ENCODE measurements around the gene SRPX.

Gene SRPX

GRCh38 chrX:38220415-38221390 lies at the start of gene SRPX:
Gene SRPX (minus strand): TSS chrX:38220871. CDS start chrX:38220792, 79 bp downstream.
- no peak for DNase-seq

- no peak for DNase-seq
Observed at GRCh38 chrX:38268011-38268410, 47.3 kb upstream of the SRPX start.

GRCh38 chrX:38262715-38263620 lies 42.3 kb upstream of the SRPX start:
- DNase-seq = no peak

- no peak for DNase-seq
Observed at GRCh38 chrX:38260231-38260630, 39.6 kb upstream of the SRPX start.

GRCh38 chrX:38256019-38256418 lies 35.3 kb upstream of the SRPX start:
- no peak for DNase-seq

GRCh38 chrX:38249965-38250364 lies 29.3 kb upstream of the SRPX start:
- DNase-seq = no peak

GRCh38 chrX:38247051-38247450 lies 26.4 kb upstream of the SRPX start:
- DNase-seq = no peak

- no peak for DNase-seq
Observed at GRCh38 chrX:38240541-38240940, 19.9 kb upstream of the SRPX start.

- no peak for DNase-seq
Observed at GRCh38 chrX:38236901-38237615, 16.4 kb upstream of the SRPX start.

GRCh38 chrX:38233891-38234667 lies 13.4 kb upstream of the SRPX start:
- no peak for DNase-seq

GRCh38 chrX:38232079-38232686 lies 11.5 kb upstream of the SRPX start:
- DNase-seq = no peak

GRCh38 chrX:38225093-38225492 lies 4.4 kb upstream of the SRPX start:
- DNase-seq = no peak

GRCh38 chrX:38224160-38224559 lies 3.5 kb upstream of the SRPX start:
- DNase-seq = no peak

- no peak for DNase-seq
Observed at GRCh38 chrX:38221391-38221929, 789 bp upstream of the SRPX start.

- DNase-seq = no peak
Observed at GRCh38 chrX:38220024-38220414, 652 bp downstream of the SRPX start.

GRCh38 chrX:38216642-38217041 lies 4.0 kb downstream of the SRPX start:
- no peak for DNase-seq

GRCh38 chrX:38214551-38215531 lies 5.8 kb downstream of the SRPX start:
- DNase-seq = no peak

GRCh38 chrX:38214044-38214443 lies 6.6 kb downstream of the SRPX start:
- DNase-seq = no peak

- DNase-seq = no peak
Observed at GRCh38 chrX:38211891-38212635, 8.6 kb downstream of the SRPX start.

All from activated CD8-positive, alpha-beta memory T cell treated with anti-CD3 and anti-CD28 coated beads for 24 hours (primary cell).